ENCODE data around the gene RRM1. TPM values are rescaled to one million over a fixed set of nuclear protein-coding genes. Genes with fewer than 3 reads are reported as not detected.
"Not testable (repeated sequence)": the region's sequence is repeated elsewhere in the genome, so short reads cannot be mapped to it uniquely, and the experiment has no call there.

The RRM1 gene
- total RNA-seq: 41.0 and 42.6 TPM in 2 replicates
- 44.6 and 52.9 TPM in 2 replicates for polyA plus RNA-seq

DNA sequence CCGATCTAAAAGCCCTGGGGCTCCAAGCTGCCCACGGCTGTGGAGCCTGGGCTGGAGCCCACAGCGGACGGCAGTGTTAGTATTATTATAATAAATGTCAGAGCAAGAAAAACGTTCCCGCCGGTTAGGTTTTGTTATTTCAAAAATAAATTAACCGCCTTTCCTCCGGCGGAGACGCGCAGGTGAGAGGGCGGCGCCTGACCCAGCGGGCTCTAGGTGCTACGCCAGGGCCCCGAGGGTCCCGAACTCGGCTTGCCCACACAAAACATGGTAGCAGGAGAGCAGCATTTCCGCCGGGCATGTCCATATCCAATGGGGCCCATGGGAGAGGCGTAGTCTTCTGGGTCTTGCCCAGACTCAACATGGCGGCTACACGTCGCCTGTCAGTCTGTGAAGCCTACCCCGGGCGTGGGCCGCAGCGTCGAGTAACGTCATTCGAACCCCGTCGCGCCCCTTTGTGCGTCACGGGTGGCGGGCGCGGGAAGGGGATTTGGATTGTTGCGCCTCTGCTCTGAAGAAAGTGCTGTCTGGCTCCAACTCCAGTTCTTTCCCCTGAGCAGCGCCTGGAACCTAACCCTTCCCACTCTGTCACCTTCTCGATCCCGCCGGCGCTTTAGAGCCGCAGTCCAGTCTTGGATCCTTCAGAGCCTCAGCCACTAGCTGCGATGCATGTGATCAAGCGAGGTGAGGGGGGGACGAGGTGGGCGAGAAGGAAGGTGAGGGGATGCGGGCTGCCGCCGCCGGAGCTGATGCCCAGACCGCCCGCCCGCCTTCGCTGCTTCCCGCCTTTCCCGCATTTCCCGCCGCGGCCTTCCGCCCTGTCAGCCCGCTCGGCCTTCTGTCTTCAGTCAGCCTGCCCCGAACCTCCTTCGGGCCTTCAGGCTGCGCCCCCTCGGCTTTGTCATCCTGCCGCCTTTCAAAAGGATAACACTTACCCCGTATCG is at the start of gene RRM1:
RRM1 (plus strand) TSS at position 452 of the 944 bp plus-strand sequence; CDS start at position 666, 214 bp downstream.
- TF ChIP-seq, protein P1, sequence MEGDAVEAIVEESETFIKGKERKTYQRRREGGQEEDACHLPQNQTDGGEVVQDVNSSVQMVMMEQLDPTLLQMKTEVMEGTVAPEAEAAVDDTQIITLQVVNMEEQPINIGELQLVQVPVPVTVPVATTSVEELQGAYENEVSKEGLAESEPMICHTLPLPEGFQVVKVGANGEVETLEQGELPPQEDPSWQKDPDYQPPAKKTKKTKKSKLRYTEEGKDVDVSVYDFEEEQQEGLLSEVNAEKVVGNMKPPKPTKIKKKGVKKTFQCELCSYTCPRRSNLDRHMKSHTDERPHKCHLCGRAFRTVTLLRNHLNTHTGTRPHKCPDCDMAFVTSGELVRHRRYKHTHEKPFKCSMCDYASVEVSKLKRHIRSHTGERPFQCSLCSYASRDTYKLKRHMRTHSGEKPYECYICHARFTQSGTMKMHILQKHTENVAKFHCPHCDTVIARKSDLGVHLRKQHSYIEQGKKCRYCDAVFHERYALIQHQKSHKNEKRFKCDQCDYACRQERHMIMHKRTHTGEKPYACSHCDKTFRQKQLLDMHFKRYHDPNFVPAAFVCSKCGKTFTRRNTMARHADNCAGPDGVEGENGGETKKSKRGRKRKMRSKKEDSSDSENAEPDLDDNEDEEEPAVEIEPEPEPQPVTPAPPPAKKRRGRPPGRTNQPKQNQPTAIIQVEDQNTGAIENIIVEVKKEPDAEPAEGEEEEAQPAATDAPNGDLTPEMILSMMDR (IDR thresholded peaks at IDR 0.05; ENCODE audit: low read depth, low read length): no peak
- Histone ChIP-seq H3K27me3 (no peaks in the 10 kb centered on the region), H3K36me3 (no peaks in the 10 kb centered on the region), H3K27ac (peak within 1 kb of the TSS; percentile 88), H3K4me3 (peak within 1 kb of the TSS; percentile 51), H3K9me3 (ENCODE audit: low read depth) (no peaks in the 10 kb centered on the region), H3K4me1 (ENCODE audit: low read depth) (no peaks in the 10 kb centered on the region)
- DNase-seq (ENCODE audit: low read depth in 1 of 2, low spot score in 1 of 2): peak; percentile 96 to 98

DNA sequence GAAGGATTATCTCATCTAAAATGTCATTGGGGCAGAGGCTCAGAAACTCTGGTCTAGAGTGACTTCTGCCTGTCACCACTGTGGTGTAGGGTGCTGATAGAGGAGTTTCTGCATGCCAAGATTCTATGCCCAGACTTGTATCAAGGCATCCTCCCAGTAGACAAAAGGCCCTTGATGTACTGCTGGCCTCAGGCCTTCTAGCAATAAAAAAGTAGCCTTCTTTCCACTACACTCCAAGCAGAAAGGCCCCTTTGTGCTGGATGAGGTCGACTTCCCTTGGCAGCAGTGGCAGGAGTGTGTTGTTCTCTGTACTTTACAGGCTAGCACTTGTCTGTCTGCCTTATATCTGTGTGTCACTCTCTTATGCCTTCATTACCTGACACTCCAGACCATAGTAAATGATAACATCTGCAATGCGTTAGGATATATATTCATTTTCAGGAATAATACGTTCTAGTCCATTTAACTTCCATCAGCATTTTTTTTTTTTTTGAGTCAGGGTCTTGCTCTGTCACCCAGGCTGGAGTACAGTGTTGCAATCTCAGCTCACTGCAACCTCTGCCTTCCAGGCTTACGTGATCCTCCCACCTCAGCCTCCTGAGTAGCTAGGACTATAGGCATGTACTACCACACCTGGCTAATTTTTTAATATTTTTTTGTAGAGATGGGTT is 49.5 kb upstream of the RRM1 start:
- Histone ChIP-seq H3K4me1 (ENCODE audit: low read depth) (no peaks in the 10 kb centered on the region), H3K27ac (peak overlapping the region; percentile 28), H3K36me3 (no peaks in the 10 kb centered on the region), H3K27me3 (no peaks in the 10 kb centered on the region), H3K4me3 (no peak overlapping the region), H3K9me3 (ENCODE audit: low read depth) (no peaks in the 10 kb centered on the region)
- TF ChIP-seq, protein P1 (IDR thresholded peaks at IDR 0.05; ENCODE audit: low read depth, low read length): no peak
- peak in 1 of 2 donors; percentile 40 for DNase-seq (ENCODE audit: low read depth in 1 of 2, low spot score in 1 of 2)

DNA sequence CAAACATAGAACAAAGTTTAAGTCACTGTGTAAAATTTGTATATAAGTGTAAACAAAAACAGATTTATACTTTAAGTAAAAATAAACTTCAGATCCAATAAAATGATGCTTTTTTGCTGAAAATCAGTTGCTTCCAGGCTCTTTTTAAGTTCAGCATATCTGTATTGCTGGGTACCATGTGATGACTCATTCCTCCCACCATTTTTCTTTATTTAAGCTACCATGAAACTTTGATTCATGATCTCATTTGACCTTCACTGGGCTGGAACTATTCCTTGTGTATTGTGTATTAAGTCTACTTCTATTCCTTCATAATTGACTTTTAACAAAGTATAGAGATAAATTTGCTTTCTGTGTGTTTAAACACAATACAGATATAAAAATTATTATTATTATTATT is 46.3 kb upstream of the RRM1 start:
- no peaks in the 10 kb centered on the region for H3K36me3 ChIP-seq
- H3K27ac ChIP-seq: no peak overlapping the region
- no peaks in the 10 kb centered on the region for H3K27me3 ChIP-seq
- H3K4me1 ChIP-seq (ENCODE audit: low read depth): no peaks in the 10 kb centered on the region
- TF ChIP-seq, protein P1 (IDR thresholded peaks at IDR 0.05; ENCODE audit: low read depth, low read length): no peak
- DNase-seq (ENCODE audit: low read depth in 1 of 2, low spot score in 1 of 2): no peak
- H3K4me3 ChIP-seq: no peak overlapping the region
- no peaks in the 10 kb centered on the region for H3K9me3 ChIP-seq (ENCODE audit: low read depth)

DNA sequence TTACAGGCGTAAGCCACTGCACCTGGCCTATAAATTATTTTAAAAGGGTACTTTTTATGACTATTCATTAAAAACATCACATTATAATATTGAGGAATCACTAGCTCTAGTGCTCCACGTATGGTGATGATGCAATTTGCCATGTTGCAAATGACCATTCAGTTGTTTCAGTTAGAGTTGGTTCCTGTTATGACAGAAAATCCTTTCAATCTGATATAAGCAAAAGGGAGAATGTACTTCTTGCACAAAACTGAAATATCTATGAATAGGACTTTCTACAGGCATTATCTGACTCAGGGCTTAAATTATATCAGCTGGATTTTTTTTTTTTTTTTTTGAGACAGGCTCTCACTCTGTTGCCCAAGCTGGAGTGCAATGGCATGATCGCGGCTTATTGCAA is 45.6 kb upstream of the RRM1 start:
- DNase-seq (ENCODE audit: low read depth in 1 of 2, low spot score in 1 of 2): no peak
- no peaks in the 10 kb centered on the region for H3K36me3 ChIP-seq

DNA sequence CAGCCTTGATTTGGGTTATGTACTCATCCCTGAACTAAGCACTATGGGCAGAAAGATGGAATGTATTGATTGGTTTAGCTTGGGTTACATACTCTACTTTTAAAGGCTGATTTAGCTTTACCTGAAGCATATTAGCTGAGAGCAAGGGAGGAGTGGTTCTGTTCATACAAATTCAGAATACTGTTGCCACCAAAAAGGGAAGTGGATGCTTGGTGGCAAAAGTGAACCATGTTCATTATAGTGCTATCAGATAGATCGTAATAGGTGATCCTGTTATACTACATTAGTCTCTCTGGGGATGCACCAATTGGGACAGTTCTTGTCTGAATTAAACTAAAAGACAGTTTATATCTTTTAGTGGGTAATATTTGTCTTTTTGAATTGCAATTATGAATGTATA is 44.5 kb upstream of the RRM1 start:
- TF ChIP-seq, protein P1 (IDR thresholded peaks at IDR 0.05; ENCODE audit: low read depth, low read length): no peak
- Histone ChIP-seq H3K36me3 (no peaks in the 10 kb centered on the region), H3K27ac (no peak overlapping the region), H3K4me1 (ENCODE audit: low read depth) (no peaks in the 10 kb centered on the region), H3K9me3 (ENCODE audit: low read depth) (no peaks in the 10 kb centered on the region), H3K4me3 (no peak overlapping the region), H3K27me3 (no peaks in the 10 kb centered on the region)
- no peak for DNase-seq (ENCODE audit: low read depth in 1 of 2, low spot score in 1 of 2)

More for the DNA sequence above, 45.6 kb upstream of the RRM1 start:
- Histone ChIP-seq H3K4me3 (no peak overlapping the region), H3K27ac (no peak overlapping the region), H3K9me3 (ENCODE audit: low read depth) (no peaks in the 10 kb centered on the region), H3K27me3 (no peaks in the 10 kb centered on the region), H3K4me1 (ENCODE audit: low read depth) (no peaks in the 10 kb centered on the region)
- TF ChIP-seq, protein P1 (IDR thresholded peaks at IDR 0.05; ENCODE audit: low read depth, low read length): no peak

DNA sequence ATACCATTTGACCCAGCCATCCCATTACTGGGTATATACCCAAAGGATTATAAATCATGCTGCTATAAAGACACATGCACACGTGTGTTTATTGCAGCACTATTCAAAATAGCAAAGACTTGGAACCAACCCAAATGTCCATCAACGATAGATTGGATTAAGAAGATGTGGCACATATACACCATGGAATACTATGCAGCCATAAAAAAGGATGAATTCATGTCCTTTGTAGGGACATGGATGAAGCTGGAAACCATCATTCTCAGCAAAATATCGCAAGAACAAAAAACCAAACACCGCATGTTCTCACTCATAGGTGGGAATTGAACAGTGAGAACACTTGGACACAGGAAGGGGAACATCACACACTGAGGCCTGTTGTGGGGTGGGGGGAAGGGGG is 41.4 kb upstream of the RRM1 start:
- not testable (repeated sequence) for H3K36me3 ChIP-seq; DNase-seq (ENCODE audit: low read depth in 1 of 2, low spot score in 1 of 2); H3K27ac ChIP-seq; H3K27me3 ChIP-seq; H3K4me1 ChIP-seq (ENCODE audit: low read depth); H3K4me3 ChIP-seq; H3K9me3 ChIP-seq (ENCODE audit: low read depth)
